ENCODE measurements around the gene SLC16A3.
"Not testable (repeated sequence)": the region's sequence is repeated elsewhere in the genome, so short reads cannot be mapped to it uniquely, and the experiment has no call there.

The SLC16A3 gene

DNA sequence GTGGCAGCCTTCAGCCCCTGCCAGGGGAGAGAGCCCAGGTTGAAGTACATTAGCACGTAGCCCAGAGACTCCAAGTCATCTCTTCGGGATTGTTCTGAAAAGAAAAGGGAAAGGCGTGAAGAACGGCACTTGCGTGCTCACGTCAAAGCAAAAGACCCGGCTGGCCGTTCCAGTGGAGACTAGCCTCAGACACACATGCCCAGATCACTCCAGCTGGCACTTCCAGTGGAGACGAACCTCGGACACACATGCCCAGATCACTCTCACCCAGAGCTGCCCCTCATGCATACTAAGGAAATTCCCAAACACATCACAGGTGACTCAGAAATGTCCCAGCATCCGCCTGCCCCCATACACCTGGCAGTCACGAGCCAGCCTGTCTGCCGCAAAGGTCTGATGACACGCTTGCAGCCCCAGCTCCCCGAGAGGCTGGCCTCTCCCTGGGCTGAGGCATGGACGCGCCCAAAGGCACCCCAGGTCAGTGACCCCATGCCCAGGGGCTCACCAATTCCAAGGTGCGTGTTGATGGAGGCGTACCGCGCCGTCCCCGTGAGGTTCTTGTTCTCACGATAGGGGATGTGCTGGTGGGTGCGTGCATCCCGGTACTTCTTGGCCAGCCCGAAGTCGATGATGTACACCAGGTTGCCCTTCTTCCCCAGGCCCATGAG is 23.8 kb downstream of the SLC16A3 start:
- no peak overlapping the region for H2AFZ ChIP-seq (ENCODE audit: low read depth)
- no peak overlapping the region for H3K27ac ChIP-seq
- no peak overlapping the region for H3K9ac ChIP-seq
- H3K4me2 ChIP-seq, result no peak overlapping the region
- TF ChIP-seq CTCF (conservative IDR thresholded peaks at IDR 0.05; ENCODE audit: low read depth, low read length), result no peak
- H3K4me1 ChIP-seq (ENCODE audit: low read depth, poor library complexity, severe bottlenecking), result no peaks in the 10 kb centered on the region
- no peaks in the 10 kb centered on the region for H3K27me3 ChIP-seq (ENCODE audit: insufficient read depth, low read depth)
- H3K4me3 ChIP-seq (IDR thresholded peaks at IDR 0.05; ENCODE audit: insufficient read depth, low read depth, low read length), result no peak overlapping the region
- H3K79me2 ChIP-seq (ENCODE audit: insufficient read depth, low read depth), result peaks cover 7% of the 10 kb centered on the region; the same call in 1 of the 2 replicates
- H4K20me1 ChIP-seq (ENCODE audit: insufficient read depth), result no peaks in the 10 kb centered on the region
- H3K36me3 ChIP-seq (ENCODE audit: insufficient read depth), result peaks cover 17% of the 10 kb centered on the region; the same call in 1 of the 2 replicates

DNA sequence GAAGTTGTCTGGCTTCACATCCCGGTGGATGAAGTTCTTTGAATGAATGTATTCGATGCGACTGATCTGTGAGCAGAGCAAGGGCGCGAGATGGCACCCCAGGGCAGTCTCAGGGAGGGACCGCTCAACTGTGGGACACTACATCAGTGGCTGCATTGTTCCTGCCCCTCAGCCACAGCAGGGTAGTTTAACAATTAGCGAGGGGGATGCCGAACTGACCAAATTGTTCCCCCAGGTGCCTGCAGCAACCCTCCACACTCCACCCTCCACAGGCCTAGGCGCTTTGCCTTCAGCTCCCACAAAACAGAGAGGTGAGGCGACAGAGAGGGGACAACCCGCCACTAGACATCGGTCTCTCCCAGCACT is 24.3 kb downstream of the SLC16A3 start:
- TF ChIP-seq CTCF (conservative IDR thresholded peaks at IDR 0.05; ENCODE audit: low read depth, low read length), result no peak
- H3K27ac ChIP-seq, result no peak overlapping the region
- H4K20me1 ChIP-seq (ENCODE audit: insufficient read depth), result no peaks in the 10 kb centered on the region
- peaks cover 10% of the 10 kb centered on the region; the same call in 1 of the 2 replicates for H3K79me2 ChIP-seq (ENCODE audit: insufficient read depth, low read depth)
- H3K4me3 ChIP-seq (IDR thresholded peaks at IDR 0.05; ENCODE audit: insufficient read depth, low read depth, low read length), result no peak overlapping the region
- no peak overlapping the region for H2AFZ ChIP-seq (ENCODE audit: low read depth)
- no peak overlapping the region for H3K4me2 ChIP-seq
- no peaks in the 10 kb centered on the region for H3K4me1 ChIP-seq (ENCODE audit: low read depth, poor library complexity, severe bottlenecking)
- no peaks in the 10 kb centered on the region for H3K27me3 ChIP-seq (ENCODE audit: insufficient read depth, low read depth)
- peaks cover 14% of the 10 kb centered on the region; the same call in 1 of the 2 replicates for H3K36me3 ChIP-seq (ENCODE audit: insufficient read depth)
- H3K9ac ChIP-seq, result no peak overlapping the region

GRCh38 chr17:82254096-82254495 is 25.3 kb downstream of the SLC16A3 start:
- not testable (repeated sequence) for H3K9ac ChIP-seq; H4K20me1 ChIP-seq (ENCODE audit: insufficient read depth); H2AFZ ChIP-seq (ENCODE audit: low read depth); H3K4me2 ChIP-seq; H3K4me3 ChIP-seq (IDR thresholded peaks at IDR 0.05; ENCODE audit: insufficient read depth, low read depth, low read length); H3K27me3 ChIP-seq (ENCODE audit: insufficient read depth, low read depth); H3K4me1 ChIP-seq (ENCODE audit: low read depth, poor library complexity, severe bottlenecking); H3K27ac ChIP-seq
- H3K36me3 ChIP-seq (ENCODE audit: insufficient read depth), result peaks cover 10% of the 10 kb centered on the region; the same call in 1 of the 2 replicates
- H3K79me2 ChIP-seq (ENCODE audit: insufficient read depth, low read depth), result peaks cover 16% of the 10 kb centered on the region; the same call in 1 of the 2 replicates

DNA sequence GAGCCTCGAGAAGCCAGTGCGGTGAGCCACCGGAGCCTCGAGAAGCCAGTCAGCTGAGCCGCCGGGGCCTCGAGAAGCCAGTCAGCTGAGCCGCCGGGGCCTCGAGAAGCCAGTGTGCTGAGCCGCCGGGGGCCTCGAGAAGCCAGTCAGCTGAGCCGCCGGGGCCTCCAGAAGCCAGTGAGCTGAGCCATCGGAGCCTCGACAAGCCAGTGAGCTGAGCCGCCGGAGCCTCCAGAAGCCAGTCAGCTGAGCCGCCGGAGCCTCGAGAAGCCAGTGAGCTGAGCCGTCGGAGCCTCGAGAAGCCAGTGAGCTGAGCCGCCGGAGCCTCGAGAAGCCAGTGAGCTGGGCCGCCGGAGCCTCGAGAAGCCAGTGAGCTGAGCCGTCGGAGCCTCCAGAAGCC is 25.9 kb downstream of the SLC16A3 start:
- H4K20me1 ChIP-seq (ENCODE audit: insufficient read depth); H3K27ac ChIP-seq; H3K27me3 ChIP-seq (ENCODE audit: insufficient read depth, low read depth); H3K4me1 ChIP-seq (ENCODE audit: low read depth, poor library complexity, severe bottlenecking); H3K9ac ChIP-seq; H2AFZ ChIP-seq (ENCODE audit: low read depth); H3K4me3 ChIP-seq (IDR thresholded peaks at IDR 0.05; ENCODE audit: insufficient read depth, low read depth, low read length); H3K4me2 ChIP-seq: not testable (repeated sequence)
- Histone ChIP-seq H3K79me2 (ENCODE audit: insufficient read depth, low read depth) (peaks cover 21% of the 10 kb centered on the region; the same call in 1 of the 2 replicates), H3K36me3 (ENCODE audit: insufficient read depth) (peaks cover 10% of the 10 kb centered on the region; the same call in 1 of the 2 replicates)

- no peak overlapping the region for H2AFZ ChIP-seq (ENCODE audit: low read depth)
- TF ChIP-seq CTCF (conservative IDR thresholded peaks at IDR 0.05; ENCODE audit: low read depth, low read length), result no peak
- H3K36me3 ChIP-seq (ENCODE audit: insufficient read depth), result peaks cover 14% of the 10 kb centered on the region; the same call in 1 of the 2 replicates
- no peak overlapping the region for H3K4me3 ChIP-seq (IDR thresholded peaks at IDR 0.05; ENCODE audit: insufficient read depth, low read depth, low read length)
- H3K27me3 ChIP-seq (ENCODE audit: insufficient read depth, low read depth), result no peaks in the 10 kb centered on the region
- H4K20me1 ChIP-seq (ENCODE audit: insufficient read depth), result no peaks in the 10 kb centered on the region
- no peak overlapping the region for H3K27ac ChIP-seq
- no peak overlapping the region for H3K9ac ChIP-seq
- no peak overlapping the region for H3K4me2 ChIP-seq
- no peaks in the 10 kb centered on the region for H3K4me1 ChIP-seq (ENCODE audit: low read depth, poor library complexity, severe bottlenecking)
- peaks cover 21% of the 10 kb centered on the region; the same call in 1 of the 2 replicates for H3K79me2 ChIP-seq (ENCODE audit: insufficient read depth, low read depth)
These were observed 26.6 kb downstream of the SLC16A3 start for GRCh38 chr17:82255402-82255972.

Data from KMS-11 (cell line).